ENCODE data around the gene TMEM92. TPM values are rescaled to one million over a fixed set of nuclear protein-coding genes. Genes with fewer than 3 reads are reported as not detected.

The TMEM92 gene
- total and polyA plus RNA-seq, 10 of the 15 experiments (the other 5 are each of a cell fraction or from before 2014, with no cell fraction given), result 0.11 to 1.2 (median 0.32) TPM

DNA sequence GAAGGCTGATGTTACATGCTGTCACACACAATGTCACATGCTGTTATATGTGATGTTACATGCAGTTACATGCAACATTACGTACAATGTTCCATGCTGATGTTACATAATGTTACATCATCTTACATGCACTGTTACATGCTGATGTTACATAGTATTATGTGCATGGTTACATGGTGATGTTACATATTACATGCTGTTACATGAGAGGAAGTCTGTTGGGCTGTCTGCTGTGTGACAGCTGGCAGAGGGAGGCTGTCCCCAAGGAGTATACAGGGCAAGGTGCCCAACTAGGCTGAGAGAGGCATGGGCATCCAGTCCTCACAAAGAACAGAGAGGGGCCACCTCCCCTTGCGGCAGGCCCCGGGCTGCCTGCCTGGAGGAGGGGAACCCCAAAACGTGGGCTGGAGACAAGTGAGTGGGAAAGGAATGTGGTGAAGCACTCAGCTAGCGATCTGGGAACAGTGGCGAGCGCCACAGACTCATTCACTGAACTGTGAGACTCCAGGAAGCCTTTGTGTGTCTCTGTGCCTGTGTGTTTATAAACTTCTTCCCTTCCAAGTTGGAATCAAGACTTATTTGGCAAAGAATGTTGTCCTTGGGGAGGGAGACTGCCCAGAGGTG is 30.6 kb downstream of the TMEM92 start:
- no peaks in the 10 kb centered on the region for H3K27me3 ChIP-seq (replicated peaks in 1 of 2; ENCODE audit: control insufficient read depth in 2 of 2, insufficient read depth in 2 of 2, low read length in 1 of 2)
- H3K79me2 ChIP-seq (ENCODE audit: control insufficient read depth, insufficient read depth, low read length), result no peaks in the 10 kb centered on the region
- intact Hi-C loops (cut with micrococcal nuclease; ENCODE audit: unreplicated experiment) (loop anchor here (5.0 kb wide), 1 partner anchor 42 kb away; the partner anchor contains the start of gene XYLT2), in situ Hi-C loops (cut with MboI) (no loop called here)
- ATAC-seq (peak; percentile 47), DNase-seq (ENCODE audit: low read depth, low spot score) (no peak), FAIRE-seq (no peak)
- no peak for TF ChIP-seq SREBF1 (IDR thresholded peaks at IDR 0.05; ENCODE audit: low read length)
- peak; percentile 35; the same call in 1 of the 2 replicates for TF ChIP-seq IKZF1 (conservative IDR thresholded peaks at IDR 0.05)
- TF ChIP-seq ZBTB33 (IDR thresholded peaks at IDR 0.05), result 0 out of 2 replicates have a peak, but pooled peaks have one; percentile 40
- peak in 1 of 2 experiments; percentile 32; a peak in 1 of 4 replicates for TF ChIP-seq IKZF2 (IDR thresholded peaks at IDR 0.05)
- no peak overlapping the region for H3K4me3 ChIP-seq
- ChIA-PET CTCF (interaction anchor here (0.9 to 6.4 kb wide), 5 partner anchors 7 to 107 kb away, joined by 3 to 44 read pairs (median 5); partner anchors contain the start of genes LRRC59 and TMEM92), POLR2A (no interaction called here), SMC1A (ENCODE audit: uncharacterized antibody, unreplicated experiment) (interaction anchor here (1.0 to 2.4 kb wide), 3 partner anchors 7 to 13 kb away, joined by 3 to 9 read pairs (median 8); no protein-coding TSS in a partner anchor), RAD21 (ENCODE audit: unreplicated experiment) (interaction anchor here (0.8 to 1.2 kb wide), 3 partner anchors 29 to 105 kb away, joined by 3 read pairs; no protein-coding TSS in a partner anchor)
- no peak overlapping the region for H3K27ac ChIP-seq (ENCODE audit: control insufficient read depth, insufficient read depth)
- no peak overlapping the region for H3K9ac ChIP-seq (ENCODE audit: control insufficient read depth, insufficient read depth, low read length)
- 45% methylated on average over 7 of the region's 7 CpGs for WGBS (ENCODE audit: insufficient coverage, insufficient replicate concordance, low lambda C conversion rate, missing lambda C conversion rate)
- H3K4me1 ChIP-seq (ENCODE audit: control insufficient read depth, insufficient read depth, low read length), result peaks cover 3% of the 10 kb centered on the region
- H2AFZ ChIP-seq (ENCODE audit: control insufficient read depth, low read depth, low read length), result no peak overlapping the region
- H4K20me1 ChIP-seq (ENCODE audit: control insufficient read depth, insufficient read depth), result no peaks in the 10 kb centered on the region
- no peaks in the 10 kb centered on the region for H3K36me3 ChIP-seq (ENCODE audit: control insufficient read depth in 2 of 2, insufficient read depth in 2 of 2, low read length in 1 of 2)
- no peak overlapping the region for H3K4me2 ChIP-seq (ENCODE audit: control insufficient read depth, insufficient read depth)
- no peaks in the 10 kb centered on the region for H3K9me3 ChIP-seq (replicated peaks; ENCODE audit: control insufficient read depth, insufficient read depth, low read length)
- BruUV-seq (replicated peaks), result no TSS peak

All from GM12878 (cell line).